ENCODE results near the gene HNRNPM. TPM values are rescaled to one million over a fixed set of nuclear protein-coding genes. Genes with fewer than 3 reads are reported as not detected.

Gene HNRNPM
- polyA plus RNA-seq, 3 donors = 83.6 to 182 (median 105) TPM

- H3K27ac ChIP-seq (ENCODE audit: low read depth, low read length) = no peak overlapping the region
- WGBS, 3 donors = 77 to 84% (median 79%) methylated on average over 8 of the region's 8 CpGs
Measured at GRCh38 chr19:8476524-8476923, 31.7 kb downstream of the HNRNPM start.

GRCh38 chr19:8477889-8478288 lies 33.1 kb downstream of the HNRNPM start:
- H3K27ac ChIP-seq (ENCODE audit: low read depth, low read length) = no peak overlapping the region
- 78 to 82% (median 81%) methylated on average over 4 of the region's 4 CpGs for WGBS, 3 donors

- WGBS, 3 donors = 33 to 64% (median 62%) methylated on average over 3 of the region's 3 CpGs
- H3K27ac ChIP-seq (ENCODE audit: low read depth, low read length) = no peak overlapping the region
Measured at GRCh38 chr19:8478598-8478997, 33.8 kb downstream of the HNRNPM start.

- WGBS, 3 donors = 65 to 84% (median 72%) methylated on average over 11 of the region's 11 CpGs
Measured at GRCh38 chr19:8481201-8481600, 36.4 kb downstream of the HNRNPM start.

GRCh38 chr19:8481616-8482015 lies 36.8 kb downstream of the HNRNPM start:
- H3K27ac ChIP-seq (ENCODE audit: low read depth, low read length) = no peak overlapping the region
- WGBS, 3 donors = 82 to 88% (median 86%) methylated on average over 6 of the region's 6 CpGs

More at GRCh38 chr19:8481201-8481600, 36.4 kb downstream of the HNRNPM start:
- H3K27ac ChIP-seq (ENCODE audit: low read depth, low read length) = no peak overlapping the region

DNA sequence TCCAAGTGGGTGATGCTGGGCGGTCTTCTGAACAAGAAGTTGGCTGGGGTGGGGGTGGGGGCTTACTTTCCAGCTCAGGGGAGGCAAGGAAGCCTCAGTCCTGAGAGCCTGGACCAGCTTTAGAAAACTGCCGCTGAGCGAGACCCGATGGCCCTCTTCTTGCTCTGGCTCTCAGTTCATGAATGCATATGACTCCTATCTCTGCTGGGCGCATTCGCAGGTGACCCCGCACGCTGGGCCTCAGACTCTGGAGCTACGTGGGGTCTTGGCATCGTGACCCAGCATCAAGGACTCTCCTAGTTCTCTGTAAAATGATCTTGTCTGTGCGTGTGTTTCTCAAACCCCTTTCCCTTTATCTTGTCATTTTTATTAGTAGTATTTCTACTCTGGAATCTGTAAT lies 37.9 kb downstream of the HNRNPM start:
- 84 to 94% (median 89%) methylated on average over 11 of the region's 11 CpGs for WGBS, 3 donors
- no peak overlapping the region for H3K27ac ChIP-seq (ENCODE audit: low read depth, low read length)

DNA sequence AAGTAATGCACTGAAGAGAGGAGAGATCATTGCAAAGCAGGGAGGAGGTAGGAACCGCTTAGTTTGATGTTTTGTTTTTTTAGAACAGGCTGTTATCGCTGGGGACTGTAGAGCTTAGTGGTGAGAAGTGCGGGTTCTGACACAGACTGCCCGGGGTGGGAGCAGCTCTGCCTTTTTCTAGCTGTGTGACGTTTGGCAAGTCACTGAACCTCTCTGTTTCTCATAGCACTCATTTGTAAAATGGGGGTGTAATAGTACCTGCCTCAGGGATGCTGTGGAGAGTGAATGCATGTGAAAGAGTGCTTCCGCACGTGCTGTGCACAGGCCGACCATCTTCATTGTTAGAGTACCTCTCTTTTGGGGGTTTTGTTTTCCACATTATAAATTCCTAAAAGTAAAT lies 38.4 kb downstream of the HNRNPM start:
- no peak overlapping the region for H3K27ac ChIP-seq (ENCODE audit: low read depth, low read length)
- 90 to 94% (median 93%) methylated on average over 8 of the region's 8 CpGs for WGBS, 3 donors

DNA sequence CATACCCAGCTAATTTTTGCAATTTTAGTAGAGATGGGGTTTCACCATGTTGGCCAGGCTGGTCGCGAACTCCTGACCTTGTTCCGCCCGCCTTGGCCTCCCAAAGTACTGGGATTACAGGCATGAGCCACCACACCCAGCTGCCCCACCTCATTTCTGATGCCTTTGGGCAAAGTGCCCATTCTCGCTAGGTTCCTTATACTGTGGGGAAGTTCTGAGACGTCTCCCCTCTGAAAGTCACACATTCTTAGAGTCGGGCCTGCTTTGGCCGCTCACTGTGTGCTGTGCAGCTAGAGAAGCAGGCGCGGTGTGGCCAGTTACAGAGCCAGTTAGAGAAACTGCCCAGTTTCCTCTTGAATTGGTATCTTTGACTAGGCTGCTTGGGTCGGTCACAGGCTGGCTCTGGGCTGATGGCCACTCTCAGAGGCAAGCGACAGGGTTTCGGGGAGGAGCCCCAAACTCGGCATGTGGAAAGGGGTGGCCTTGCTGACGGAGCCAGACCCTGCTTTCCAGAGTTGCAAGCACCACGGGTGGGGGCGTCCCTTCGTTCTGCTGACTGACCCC lies 39.6 kb downstream of the HNRNPM start:
- no peak overlapping the region for H3K27ac ChIP-seq (ENCODE audit: low read depth, low read length)
- 77 to 93% (median 79%) methylated on average over 18 of the region's 18 CpGs for WGBS, 3 donors

GRCh38 chr19:8485561-8486371 lies 41.0 kb downstream of the HNRNPM start:
- WGBS, 3 donors = 97 to 98% (median 97%) methylated on average over 62 of the region's 62 CpGs
- no peak overlapping the region for H3K27ac ChIP-seq (ENCODE audit: low read depth, low read length)

GRCh38 chr19:8486661-8487136 lies 41.9 kb downstream of the HNRNPM start:
- WGBS, 3 donors = 80 to 86% (median 84%) methylated on average over 16 of the region's 16 CpGs
- H3K27ac ChIP-seq (ENCODE audit: low read depth, low read length) = no peak overlapping the region

- H3K27ac ChIP-seq (ENCODE audit: low read depth, low read length) = no peak overlapping the region
- WGBS, 3 donors = 46 to 79% (median 60%) methylated on average over 12 to 13 of the region's 13 CpGs
Measured at GRCh38 chr19:8487137-8487851, 42.5 kb downstream of the HNRNPM start.

- WGBS, 3 donors = 66 to 85% (median 70%) methylated on average over 15 of the region's 15 CpGs
Measured at GRCh38 chr19:8488365-8488764, 43.6 kb downstream of the HNRNPM start.

DNA sequence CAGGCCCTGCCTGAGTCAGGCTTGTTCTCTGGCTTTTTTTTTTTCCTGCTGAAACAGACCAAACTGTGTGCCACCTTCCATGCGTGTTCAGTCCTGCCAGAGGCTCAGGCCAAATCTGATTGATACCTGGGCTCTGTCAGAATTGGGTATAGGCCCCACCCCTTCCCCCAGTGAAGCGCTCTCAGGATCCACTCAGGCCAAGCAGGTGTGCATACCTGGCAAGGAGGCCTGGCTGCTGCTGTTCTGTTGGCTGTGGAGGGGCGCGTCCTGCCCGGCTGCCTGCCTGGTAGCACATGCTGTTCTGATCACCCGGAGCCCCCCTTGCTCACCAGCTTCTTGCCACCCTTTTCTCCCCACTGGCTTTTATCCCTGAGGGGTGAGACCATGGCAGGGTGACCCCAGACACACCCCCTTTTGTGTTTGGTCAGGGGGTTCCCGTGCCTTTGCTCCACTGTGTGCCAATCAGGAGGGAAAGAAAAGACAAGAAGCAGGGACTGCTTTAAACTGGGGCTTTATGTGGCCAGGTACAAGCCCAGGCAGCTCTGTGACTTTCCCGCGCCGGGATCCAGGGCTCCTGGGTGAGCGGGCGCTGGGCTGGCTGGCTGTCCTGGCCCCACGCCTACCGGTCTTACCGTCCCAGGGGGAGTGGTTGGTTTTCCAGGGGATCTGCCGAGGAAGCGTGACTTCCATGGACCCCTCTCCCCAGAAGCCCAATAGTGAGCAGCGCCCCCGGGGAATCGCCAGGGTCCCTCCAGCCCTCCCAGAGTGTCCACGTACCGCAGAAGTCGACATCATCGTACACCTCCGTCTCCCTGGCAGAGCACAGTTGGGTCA lies 45.0 kb downstream of the HNRNPM start:
- WGBS, 3 donors = 81 to 87% (median 84%) methylated on average over 25 of the region's 25 CpGs
- H3K27ac ChIP-seq (ENCODE audit: low read depth, low read length) = no peak overlapping the region

More at GRCh38 chr19:8488365-8488764, 43.6 kb downstream of the HNRNPM start:
- no peak overlapping the region for H3K27ac ChIP-seq (ENCODE audit: low read depth, low read length)

DNA sequence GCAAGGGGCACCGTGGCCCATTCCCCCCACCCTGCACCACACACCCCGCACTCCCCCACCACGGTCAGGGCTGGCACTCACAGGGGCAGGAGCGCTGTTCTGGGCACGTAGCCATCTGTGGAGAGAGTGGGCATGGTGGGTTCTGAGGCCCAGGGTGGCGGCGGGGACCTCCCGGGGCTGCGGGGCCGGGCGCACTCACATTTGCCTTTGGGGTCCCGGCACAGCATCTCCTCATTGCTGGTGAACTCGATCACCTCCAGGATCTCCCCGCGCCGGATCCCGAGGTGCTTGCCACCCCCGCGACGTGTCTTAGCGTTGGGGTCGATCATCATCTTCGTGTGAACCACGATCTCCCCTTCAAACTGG lies 45.6 kb downstream of the HNRNPM start:
- no peak overlapping the region for H3K27ac ChIP-seq (ENCODE audit: low read depth, low read length)
- 81 to 88% (median 88%) methylated on average over 24 of the region's 24 CpGs for WGBS, 3 donors

DNA sequence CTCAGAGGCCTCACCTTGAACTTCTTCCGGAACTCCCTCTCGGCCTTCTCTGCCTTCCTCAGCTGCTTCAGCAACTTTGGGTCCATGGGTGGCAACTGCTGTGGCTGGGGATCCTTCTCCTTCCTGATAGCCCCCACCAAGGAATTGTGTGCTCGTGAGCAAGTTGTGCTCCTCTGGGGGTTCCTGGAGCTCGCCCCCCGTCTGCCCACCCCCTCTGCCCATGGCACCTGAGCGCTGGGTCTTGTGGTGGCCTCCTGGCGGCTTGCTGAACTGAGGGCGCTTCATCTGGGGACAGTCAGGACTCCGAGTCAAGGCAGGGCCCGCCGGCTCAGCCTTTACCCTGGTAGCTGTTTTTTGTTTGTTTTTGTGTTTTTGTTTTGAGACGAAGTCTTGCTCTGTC lies 46.1 kb downstream of the HNRNPM start:
- WGBS, 3 donors = 81 to 89% (median 88%) methylated on average over 12 of the region's 12 CpGs
- no peak overlapping the region for H3K27ac ChIP-seq (ENCODE audit: low read depth, low read length)

DNA sequence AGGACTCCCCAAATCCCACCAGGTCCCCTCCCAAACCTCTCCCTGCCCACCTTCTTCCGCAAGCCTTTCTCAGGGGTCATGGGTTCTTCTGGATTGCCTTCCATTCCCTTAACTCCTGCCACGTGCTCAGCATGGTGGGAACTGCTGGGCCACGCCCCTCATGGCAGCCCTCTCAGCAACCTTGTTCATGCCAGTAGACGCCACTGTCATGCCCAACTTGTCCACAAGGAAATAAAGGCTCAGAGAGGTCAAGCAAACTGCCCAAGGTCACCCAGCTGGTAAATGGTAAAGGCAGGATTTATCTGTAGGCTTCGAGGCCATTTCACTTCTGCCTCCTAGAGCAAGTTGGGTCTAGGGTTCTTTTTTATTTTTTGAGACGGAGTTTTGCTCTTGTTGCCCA lies 46.8 kb downstream of the HNRNPM start:
- 79 to 86% (median 86%) methylated on average over 6 of the region's 6 CpGs for WGBS, 3 donors
- no peak overlapping the region for H3K27ac ChIP-seq (ENCODE audit: low read depth, low read length)

GRCh38 chr19:8494158-8494557 lies 49.4 kb downstream of the HNRNPM start:
- no peak overlapping the region for H3K27ac ChIP-seq (ENCODE audit: low read depth, low read length)
- WGBS, 3 donors = 39 to 69% (median 54%) methylated on average over 7 of the region's 7 CpGs

GRCh38 chr19:8498295-8498694 lies 53.5 kb downstream of the HNRNPM start:
- no peak overlapping the region for H3K27ac ChIP-seq (ENCODE audit: low read depth, low read length)
- WGBS, 3 donors = 87 to 91% (median 91%) methylated on average over 21 to 22 of the region's 22 CpGs
